Measurements from ENCODE around the gene SLBP.
A peak's percentile ranks its signal among the peaks of the same experiment; 100 is the strongest.

SLBP gene

GRCh38 chr4:1727117-1728031, 15.3 kb upstream of the SLBP start:
- peak in 2 of 58 donors; percentile 7 to 28 for DNase-seq

- DNase-seq = peak in 56 of 58 donors; percentile 21 to 97 (median 75)
Measured at GRCh38 chr4:1726146-1726934, 14.2 kb upstream of the SLBP start.

- DNase-seq = no peak
Measured at GRCh38 chr4:1725521-1725920, 13.4 kb upstream of the SLBP start.

GRCh38 chr4:1723131-1723801, 11.1 kb upstream of the SLBP start:
- no peak for DNase-seq

DNA sequence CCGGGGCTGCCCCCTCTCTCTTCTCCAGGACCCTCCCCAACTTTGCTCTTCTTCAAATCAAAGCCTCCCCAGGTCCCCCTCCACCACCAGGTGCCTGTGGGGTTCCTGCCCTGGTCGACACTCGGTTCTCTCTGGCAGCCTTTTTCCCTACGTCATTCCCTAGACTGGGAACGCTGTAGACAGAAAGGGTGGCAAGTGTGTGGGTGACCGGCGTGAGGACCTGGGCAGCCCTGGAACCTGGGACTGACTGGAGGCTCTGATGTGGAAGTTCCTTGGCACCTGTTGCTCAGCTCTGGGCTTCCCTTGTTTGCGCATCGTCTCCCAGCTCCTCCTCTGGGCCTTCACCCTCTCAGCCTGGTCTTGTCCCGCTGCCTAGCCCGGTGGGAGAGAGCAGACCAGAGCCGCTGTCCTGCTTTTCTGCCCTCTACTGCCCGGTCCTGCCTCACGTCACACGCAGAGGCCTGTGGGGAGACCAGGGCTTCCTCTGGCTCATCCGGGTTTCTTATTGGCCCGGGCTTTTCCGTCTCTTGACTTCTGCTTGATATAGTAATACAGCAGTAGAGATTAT, 10.5 kb upstream of the SLBP start:
- DNase-seq = no peak

- no peak for DNase-seq
Measured at GRCh38 chr4:1721666-1722550, 9.8 kb upstream of the SLBP start.

GRCh38 chr4:1721003-1721665, 9.0 kb upstream of the SLBP start, which contains the start of the genes TACC3 and TMEM129:
Gene TACC3 (plus strand): TSS chr4:1721521. CDS start chr4:1723422, 1,901 bp downstream.
Gene TMEM129 (minus strand): TSS chr4:1721323. CDS start chr4:1720837, 486 bp downstream.
- DNase-seq = peak; percentile 71 to 97 (median 94)

DNA sequence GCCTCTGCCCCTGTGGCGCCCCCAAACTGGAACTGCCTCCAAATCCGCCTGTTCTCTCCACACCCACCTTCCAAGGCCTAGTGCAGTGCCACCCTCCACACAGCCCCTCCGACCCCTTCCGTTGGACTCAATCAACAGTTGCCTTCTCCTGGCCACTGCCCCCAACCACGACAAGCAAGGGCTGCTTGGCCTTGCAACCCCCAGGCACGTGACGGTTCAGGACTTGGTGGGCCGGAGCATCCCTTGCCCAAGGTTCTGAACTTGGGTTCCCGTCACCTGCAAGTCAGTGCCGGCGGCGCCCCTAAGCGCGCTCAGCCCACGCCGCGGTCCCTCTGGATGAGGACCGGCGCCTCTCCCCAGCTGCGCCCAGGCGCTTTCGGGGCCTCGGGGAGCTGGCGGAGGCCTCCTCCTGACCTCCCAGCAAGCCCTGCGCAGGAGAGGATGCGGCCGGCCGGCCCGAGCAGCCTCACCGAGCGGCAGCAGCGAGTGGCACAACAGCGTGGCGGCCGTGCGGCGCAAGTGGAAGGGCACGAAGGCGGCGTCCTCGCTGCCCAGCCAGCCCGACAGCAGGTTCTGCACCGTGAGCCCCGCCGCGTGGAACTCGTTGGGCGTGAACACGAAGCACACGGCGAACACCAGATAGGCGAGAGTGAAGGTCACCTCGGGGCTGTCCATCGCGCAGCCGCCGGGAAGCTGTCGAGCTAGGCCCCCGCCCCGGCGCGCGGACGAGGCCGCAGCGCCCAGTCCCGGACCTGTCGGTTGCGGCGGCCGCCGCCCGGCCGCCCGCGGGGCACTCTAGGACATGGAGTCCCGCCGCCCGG, 8.3 kb upstream of the SLBP start:
- DNase-seq = peak in 38 of 58 donors; percentile 10 to 73 (median 48)

GRCh38 chr4:1718095-1718850, 6.2 kb upstream of the SLBP start:
- DNase-seq = no peak

DNA sequence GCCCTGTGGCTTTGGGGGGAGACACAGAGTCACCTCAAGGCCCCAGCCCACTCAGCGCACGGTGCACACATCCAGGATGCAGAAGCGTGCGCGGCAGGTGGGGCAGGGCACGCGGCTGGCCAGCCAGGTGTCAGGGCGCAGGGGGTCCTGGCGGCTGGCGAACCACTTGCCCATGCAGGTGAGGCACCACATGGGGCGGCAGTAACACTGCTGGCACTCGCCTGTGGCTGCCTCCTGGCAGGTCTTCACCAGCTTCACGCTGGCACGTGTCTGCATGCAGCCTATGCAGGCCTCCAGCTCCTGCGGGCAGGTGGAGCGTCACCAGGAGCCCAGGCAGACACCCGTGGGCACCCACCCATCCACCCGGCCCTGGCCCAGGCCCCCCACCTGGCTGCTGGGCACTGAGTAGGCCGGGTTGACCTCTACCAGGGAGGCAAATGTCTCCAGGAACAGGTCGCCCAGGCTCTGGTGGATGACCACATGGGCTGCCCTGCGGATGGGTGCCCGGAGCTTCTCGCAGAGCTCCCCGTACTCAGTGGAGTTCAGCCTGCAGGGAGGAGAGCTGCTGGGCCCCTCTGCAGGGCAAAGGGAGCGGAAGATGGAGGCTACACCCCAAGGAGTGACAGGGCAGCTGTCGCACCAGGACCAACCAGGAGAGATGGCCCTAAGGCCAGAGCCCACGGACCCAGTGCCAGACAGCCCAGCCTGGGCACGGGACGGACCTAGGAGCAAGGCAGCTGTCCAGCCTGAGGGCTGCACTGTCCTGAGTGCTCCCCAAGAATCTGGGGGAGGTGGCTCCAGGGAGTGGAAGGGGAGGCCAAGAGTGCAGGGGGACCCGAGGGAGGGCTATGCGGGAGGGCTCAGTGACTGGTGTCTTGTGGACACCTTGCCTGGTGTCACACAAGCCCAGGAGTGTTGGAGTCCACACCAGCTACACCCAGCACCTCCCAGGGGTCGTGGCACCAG, 5.3 kb upstream of the SLBP start:
- no peak for DNase-seq

DNA sequence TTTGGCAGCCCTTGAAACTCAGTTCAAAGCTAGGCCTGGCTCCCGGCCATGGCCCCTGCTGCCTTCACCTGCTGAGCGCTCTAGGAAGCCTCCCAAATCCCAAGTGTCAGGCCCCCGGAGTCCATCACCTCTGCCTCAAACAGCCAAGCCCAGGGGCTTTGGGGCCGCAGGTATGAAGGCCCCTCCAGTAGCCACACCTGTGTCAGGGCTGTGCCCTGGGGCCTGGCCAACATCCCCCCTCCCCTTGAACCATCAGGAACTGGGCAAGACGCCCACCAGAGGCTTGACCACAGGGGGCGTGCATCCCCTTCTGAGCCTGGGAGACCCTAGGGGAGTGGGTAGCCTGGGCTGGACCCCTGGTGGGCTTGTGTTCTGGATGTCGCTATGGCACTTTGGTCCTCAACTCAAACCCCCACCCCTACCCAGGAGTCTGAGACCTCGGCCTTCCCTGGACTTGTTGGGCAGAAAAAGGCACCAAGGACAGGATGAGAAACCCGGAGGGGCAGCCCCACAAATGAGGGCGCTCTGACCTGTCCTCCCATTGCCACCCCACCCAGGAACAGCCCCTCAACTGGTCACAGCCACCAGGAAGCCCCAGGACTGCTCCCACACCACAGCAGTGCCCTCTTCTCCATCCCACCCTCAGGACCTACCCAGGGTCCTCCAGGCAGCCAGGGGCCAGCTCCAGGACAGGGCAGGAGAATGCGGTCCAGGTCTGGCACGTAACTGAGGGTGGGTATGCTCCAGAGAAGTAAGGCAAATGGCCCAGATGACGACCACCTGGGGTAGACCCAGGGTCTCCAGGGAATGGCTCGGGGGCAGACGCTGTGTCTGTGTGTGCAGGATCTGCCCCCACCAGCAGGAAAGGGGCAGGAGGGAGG, 4.2 kb upstream of the SLBP start:
- no peak for DNase-seq

DNA sequence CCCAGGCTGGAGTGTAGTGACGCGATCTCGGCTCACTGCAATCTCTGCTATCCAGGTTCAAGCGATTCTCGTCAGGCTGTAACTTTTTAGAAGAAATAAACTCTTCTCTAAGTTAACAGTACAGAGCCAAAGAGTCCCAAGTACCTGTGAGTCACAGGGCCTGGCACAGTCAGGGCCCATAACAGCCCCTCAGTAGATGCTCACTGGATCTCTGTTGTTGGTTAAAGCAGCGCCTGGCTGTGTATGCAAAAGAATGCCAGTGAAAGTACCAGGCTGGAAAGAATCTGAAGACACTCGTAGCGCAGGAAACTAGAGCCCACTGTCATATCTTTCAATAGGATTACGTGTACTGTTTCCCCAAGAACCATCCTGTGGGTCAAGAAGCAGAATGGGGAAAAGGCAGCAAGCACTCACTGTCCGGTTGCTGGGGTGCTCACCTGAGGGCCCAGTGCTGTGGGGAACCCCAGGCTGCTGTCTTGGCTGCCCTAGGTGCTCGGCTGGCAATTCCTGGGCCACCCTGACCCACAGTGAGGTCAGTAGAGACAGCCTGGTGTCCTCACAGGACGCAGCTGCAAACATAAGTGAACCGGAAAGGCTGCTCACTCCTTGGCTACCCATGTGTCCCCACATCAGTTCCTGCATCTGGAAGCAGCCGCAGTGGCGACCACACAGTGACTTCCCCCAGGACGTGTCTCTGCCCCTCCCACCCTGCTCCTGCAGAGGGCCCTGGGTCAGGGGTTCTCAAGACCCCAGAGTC, 3.1 kb upstream of the SLBP start:
- no peak for DNase-seq

- DNase-seq = no peak
Measured at GRCh38 chr4:1714303-1715001, 2.3 kb upstream of the SLBP start.

Measured in anterior cingulate cortex (tissue), 58 donors.